Activated naive CD8-positive, alpha-beta T cell treated with anti-CD3 and anti-CD28 coated beads, Interleukin-2, amount 50 U/mL, for 24 hours (primary cell): ENCODE results near the gene NF1.
A peak's percentile ranks its signal among the peaks of the same experiment; 100 is the strongest.

Experiments used
- ATAC-seq: fragments of 150-1000 bp; cut with Tn5 transposase; one replicate; pipeline ENCODE4 v1.10.0; 2021
- DNase-seq: peaks from one replicate; pipeline ENCODE4 v3.0.0; 2021
- H3K27ac Mint-ChIP-seq: one replicate; pipeline ENCODE4 v1.8.0; 2021; ENCODE audit warnings: mild to moderate bottlenecking, mixed read lengths
- H3K27me3 Mint-ChIP-seq: one replicate; pipeline ENCODE4 v1.8.0; 2021; ENCODE audit warnings: mixed read lengths
- H3K36me3 Mint-ChIP-seq: one replicate; pipeline ENCODE4 v1.8.0; 2021; ENCODE audit warnings: low read depth, mixed read lengths
- H3K4me1 Mint-ChIP-seq: one replicate; pipeline ENCODE4 v1.8.0; 2021; ENCODE audit warnings: mixed read lengths
- H3K4me3 Mint-ChIP-seq: one replicate; pipeline ENCODE4 v1.8.0; 2021; ENCODE audit warnings: mild to moderate bottlenecking, moderate library complexity, mixed read lengths
- H3K9me3 Mint-ChIP-seq: one replicate; pipeline ENCODE4 v1.8.0; 2021; ENCODE audit warnings: mixed read lengths

NF1 gene

DNA sequence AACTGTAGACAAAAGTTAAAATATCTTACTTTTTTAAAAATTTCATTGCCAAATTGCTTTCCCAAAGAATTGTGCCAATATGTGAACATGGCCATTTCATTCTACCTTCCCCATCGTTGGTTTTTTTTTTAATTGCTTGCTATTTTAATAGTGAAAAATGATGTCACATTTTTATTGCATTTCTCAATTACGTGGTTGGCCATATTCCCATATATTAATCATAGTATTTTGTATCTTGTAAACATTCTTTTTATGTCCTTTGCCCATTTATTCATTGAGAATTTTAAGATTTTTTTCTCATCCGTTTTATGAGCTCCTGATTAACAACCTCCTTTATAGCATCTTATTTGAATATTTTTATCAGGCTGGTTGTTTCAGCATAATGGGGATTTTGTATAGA is 195.0 kb downstream of the NF1 start:
- H3K27ac Mint-ChIP-seq = no peak overlapping the region
- peaks cover 9% of the 10 kb centered on the region for H3K36me3 Mint-ChIP-seq
- H3K27me3 Mint-ChIP-seq = no peaks in the 10 kb centered on the region
- peaks cover 21% of the 10 kb centered on the region for H3K4me1 Mint-ChIP-seq
- no peak overlapping the region for H3K4me3 Mint-ChIP-seq
- DNase-seq (no peak), ATAC-seq (no peak)
- H3K9me3 Mint-ChIP-seq = no peaks in the 10 kb centered on the region

DNA sequence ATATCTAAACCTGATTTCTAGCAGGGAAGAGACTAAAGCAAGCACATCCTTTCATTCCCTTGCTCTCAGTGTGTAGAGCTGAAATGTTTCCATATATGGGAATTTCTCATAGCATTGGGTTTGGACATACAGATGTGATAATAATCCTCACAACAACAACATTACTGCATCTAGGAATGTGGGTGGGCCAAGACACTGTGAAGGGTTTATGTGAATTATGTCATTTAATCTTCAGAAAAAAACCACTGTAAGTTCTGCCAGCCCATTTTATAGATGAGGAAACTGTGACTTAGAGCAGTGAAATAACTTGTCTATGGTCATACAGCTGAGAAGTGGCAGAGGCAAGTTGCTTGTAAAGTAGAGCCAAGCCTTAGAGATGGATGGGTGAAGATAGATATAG is 197.0 kb downstream of the NF1 start:
- H3K4me3 Mint-ChIP-seq = no peak overlapping the region
- peaks cover 8% of the 10 kb centered on the region for H3K36me3 Mint-ChIP-seq
- no peaks in the 10 kb centered on the region for H3K27me3 Mint-ChIP-seq
- ATAC-seq (no peak), DNase-seq (no peak)
- peaks cover 19% of the 10 kb centered on the region for H3K4me1 Mint-ChIP-seq
- no peaks in the 10 kb centered on the region for H3K9me3 Mint-ChIP-seq
- no peak overlapping the region for H3K27ac Mint-ChIP-seq

DNA sequence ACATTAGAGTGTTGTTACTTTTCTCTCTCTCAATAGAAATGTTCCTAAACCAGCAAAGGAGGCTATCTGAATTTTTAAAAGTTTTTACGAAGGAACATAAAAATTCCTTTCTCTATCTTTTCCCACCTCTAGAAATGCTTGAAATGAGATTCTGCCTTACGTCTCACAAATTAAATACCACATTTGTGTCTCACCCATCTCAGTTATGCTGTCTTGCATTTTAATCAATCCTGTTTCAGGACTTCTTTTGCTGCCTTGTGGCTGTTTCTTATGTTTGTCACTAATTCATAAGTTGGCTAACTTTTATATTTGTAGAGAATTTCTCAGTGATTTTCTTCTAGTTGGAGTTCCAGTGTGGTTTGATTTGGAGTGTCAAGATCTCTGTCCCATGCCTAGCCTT is 198.8 kb downstream of the NF1 start:
- H3K4me1 Mint-ChIP-seq = peaks cover 10% of the 10 kb centered on the region
- no peak overlapping the region for H3K27ac Mint-ChIP-seq
- no peak for DNase-seq
- H3K9me3 Mint-ChIP-seq = no peaks in the 10 kb centered on the region
- H3K27me3 Mint-ChIP-seq = no peaks in the 10 kb centered on the region
- H3K36me3 Mint-ChIP-seq = peaks cover 2% of the 10 kb centered on the region
- no peak overlapping the region for H3K4me3 Mint-ChIP-seq
- no peak for ATAC-seq

DNA sequence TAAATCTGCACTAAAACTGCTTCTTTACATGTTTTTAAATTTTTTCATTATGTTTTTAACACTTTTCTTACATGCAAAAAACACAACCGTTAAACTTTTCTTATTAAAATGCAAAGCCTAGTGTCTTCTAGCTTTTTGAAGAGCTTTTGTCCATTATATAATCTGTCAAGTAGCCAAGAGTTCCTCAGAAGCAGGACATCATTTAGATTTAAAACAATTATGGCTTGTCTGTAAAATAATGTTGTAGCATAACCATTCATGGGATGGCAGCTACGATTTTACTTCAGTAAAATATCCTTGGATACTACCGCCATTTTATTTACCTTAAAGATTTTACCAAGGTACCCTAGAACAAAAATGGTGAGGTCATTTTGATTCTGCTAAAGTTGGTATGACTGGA is 199.5 kb downstream of the NF1 start:
- DNase-seq = no peak
- Mint-ChIP-seq H3K9me3 (no peaks in the 10 kb centered on the region), H3K36me3 (peaks cover 2% of the 10 kb centered on the region), H3K4me3 (no peak overlapping the region), H3K27me3 (no peaks in the 10 kb centered on the region), H3K4me1 (peaks cover 6% of the 10 kb centered on the region), H3K27ac (no peak overlapping the region)
- no peak for ATAC-seq

DNA sequence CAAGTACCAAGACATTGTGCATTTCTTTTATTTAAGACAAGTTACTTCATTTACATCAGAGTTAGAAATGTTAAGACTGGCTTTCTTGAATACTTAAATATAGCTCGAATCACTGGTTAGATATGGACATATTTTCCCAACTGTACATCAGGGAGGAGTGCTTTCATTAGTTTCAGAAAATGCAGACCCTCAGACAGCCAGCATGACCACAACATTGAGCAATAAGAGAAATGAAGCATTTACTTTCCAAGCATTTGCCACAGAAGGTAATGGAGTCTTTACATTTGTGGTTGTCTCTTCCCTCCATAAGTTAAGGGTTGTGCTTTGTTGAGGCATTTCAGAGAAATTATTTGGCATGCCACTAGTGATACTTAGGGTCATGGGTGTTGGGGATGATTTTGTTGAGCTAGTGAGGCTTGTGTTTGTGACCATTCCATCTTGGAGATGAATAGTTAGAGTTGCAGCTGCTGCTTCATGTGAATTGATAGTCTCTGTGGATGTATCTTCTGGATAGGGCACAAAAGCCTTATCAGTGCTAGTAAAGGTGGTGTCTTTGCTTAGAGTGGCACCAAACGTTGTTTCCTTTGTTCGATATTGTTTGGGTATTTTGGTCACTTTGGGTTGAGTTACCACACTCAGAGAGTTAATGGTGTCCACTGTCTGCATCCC is 200.2 kb downstream of the NF1 start:
- Mint-ChIP-seq H3K27me3 (no peaks in the 10 kb centered on the region), H3K4me3 (no peak overlapping the region), H3K9me3 (no peaks in the 10 kb centered on the region), H3K27ac (no peak overlapping the region), H3K4me1 (peaks cover 4% of the 10 kb centered on the region), H3K36me3 (peaks cover 2% of the 10 kb centered on the region)
- ATAC-seq = no peak
- no peak for DNase-seq

DNA sequence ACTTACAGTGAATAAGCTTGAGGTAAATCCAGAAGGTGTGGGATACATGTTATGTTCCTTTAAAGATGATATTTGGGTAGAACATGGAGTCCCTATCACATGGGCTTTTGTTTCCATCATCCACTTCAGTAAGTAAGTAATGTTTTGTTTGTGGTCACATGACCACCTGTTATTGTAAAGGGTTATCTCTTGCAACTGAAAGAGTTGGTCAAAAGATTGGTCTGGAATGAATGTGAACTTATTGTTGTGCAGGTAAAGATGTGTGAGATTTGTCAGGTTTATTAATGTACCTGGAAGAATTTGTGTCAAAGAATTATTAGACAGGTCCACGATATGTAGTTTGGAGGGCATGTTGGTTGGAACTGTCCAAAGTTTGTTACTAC is 200.7 kb downstream of the NF1 start:
- Mint-ChIP-seq H3K27me3 (no peaks in the 10 kb centered on the region), H3K27ac (no peak overlapping the region), H3K4me3 (no peak overlapping the region), H3K36me3 (no peaks in the 10 kb centered on the region), H3K4me1 (peaks cover 2% of the 10 kb centered on the region), H3K9me3 (no peaks in the 10 kb centered on the region)
- DNase-seq = no peak
- ATAC-seq = no peak

DNA sequence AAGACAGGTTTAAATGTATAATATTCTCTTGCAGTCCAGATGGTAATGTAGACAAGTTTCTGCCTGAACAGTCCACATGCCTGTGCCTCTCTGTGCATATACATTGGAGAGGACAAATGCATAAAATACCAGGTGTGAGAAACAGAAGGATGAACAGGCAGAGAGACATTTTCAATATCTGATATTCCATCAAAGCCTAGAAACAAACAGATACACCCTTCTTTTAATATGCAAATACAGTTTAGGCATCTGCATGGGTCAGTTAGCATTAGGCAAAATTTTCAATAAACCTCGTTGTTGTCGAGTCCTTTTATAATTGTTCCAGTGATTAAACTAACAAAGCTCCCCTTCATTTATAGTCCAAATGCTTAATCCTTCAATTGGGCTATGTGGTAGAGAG is 201.4 kb downstream of the NF1 start:
- Mint-ChIP-seq H3K4me3 (no peak overlapping the region), H3K27me3 (no peaks in the 10 kb centered on the region), H3K36me3 (no peaks in the 10 kb centered on the region), H3K27ac (no peak overlapping the region), H3K9me3 (no peaks in the 10 kb centered on the region), H3K4me1 (peaks cover 8% of the 10 kb centered on the region)
- no peak for DNase-seq
- no peak for ATAC-seq

DNA sequence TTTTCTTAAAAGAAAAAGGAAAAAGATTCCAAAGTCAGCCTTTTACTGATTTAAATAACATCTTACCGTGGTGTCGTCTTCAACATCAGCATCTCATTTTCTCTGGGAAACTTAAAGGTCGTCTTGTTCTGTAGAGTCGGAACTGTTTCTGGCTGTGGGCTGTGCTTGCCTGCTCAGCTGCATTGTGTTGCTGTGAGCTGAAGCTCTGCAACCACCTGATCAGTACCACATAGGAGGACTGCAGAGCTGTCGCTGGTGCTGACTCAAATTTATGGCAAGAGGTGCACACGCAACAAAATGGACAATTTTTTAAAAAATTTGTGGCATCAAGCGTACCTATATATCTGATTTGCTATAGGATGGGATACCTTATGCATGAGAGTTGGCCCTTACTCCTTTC is 202.3 kb downstream of the NF1 start, which contains the start of gene OMG:
Gene OMG, minus strand, starts transcription at position 150 of the 400 bp plus-strand sequence. CDS start 908 bp downstream, outside the sequence.
- Mint-ChIP-seq H3K27me3 (no peaks in the 10 kb centered on the region), H3K4me1 (peaks cover 16% of the 10 kb centered on the region), H3K4me3 (no peak within 1 kb of the TSS), H3K27ac (no peak within 1 kb of the TSS), H3K9me3 (no peaks in the 10 kb centered on the region), H3K36me3 (no peaks in the 10 kb centered on the region)
- ATAC-seq = no peak
- DNase-seq = no peak

DNA sequence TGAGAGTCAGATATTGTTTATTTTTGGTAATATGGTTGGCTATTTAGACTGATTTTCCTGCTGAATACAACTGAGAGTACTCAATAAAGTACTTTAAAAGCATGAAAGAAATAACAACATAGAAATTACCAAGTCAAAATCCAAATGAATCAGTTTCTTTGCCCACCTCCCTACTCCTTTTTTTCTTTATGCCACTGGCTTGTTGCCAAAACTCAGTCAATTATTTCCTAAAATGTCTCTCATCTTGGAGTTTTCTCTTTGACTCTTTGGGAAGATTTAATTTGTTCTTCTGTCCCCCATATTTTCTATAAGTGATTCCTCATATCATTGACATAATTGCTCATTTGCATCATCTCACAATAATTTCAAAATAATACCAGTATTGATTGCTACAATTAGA is 204.8 kb downstream of the NF1 start:
- no peak for ATAC-seq
- Mint-ChIP-seq H3K4me1 (peaks cover 28% of the 10 kb centered on the region), H3K27me3 (no peaks in the 10 kb centered on the region), H3K27ac (no peak overlapping the region), H3K36me3 (peaks cover 20% of the 10 kb centered on the region), H3K9me3 (peaks cover 3% of the 10 kb centered on the region), H3K4me3 (no peak overlapping the region)
- no peak for DNase-seq

DNA sequence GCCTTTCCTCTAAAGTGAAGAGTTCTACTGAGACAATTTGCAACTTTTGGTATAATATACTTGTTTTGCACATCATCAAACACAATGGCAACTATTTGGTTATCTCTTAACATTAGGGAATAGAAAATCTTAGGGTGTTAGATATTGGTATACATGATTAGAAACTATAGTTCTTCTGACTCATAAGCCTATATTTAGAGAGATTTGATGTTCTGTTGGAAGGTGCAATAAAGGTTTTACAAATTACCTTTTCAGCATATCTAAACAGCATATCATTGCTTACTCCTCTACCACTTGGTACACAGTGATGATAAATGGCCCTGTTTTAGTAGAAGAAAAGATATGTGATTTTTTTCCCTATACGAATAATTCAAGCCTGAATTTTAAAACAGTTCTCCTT is 212.9 kb downstream of the NF1 start:
- H3K27ac Mint-ChIP-seq = peak overlapping the region; percentile 91
- H3K36me3 Mint-ChIP-seq = peaks cover 44% of the 10 kb centered on the region
- ATAC-seq = no peak
- no peaks in the 10 kb centered on the region for H3K27me3 Mint-ChIP-seq
- peak overlapping the region; percentile 84 for H3K4me3 Mint-ChIP-seq
- DNase-seq = no peak
- H3K4me1 Mint-ChIP-seq = peaks cover 73% of the 10 kb centered on the region
- H3K9me3 Mint-ChIP-seq = peaks cover 7% of the 10 kb centered on the region

DNA sequence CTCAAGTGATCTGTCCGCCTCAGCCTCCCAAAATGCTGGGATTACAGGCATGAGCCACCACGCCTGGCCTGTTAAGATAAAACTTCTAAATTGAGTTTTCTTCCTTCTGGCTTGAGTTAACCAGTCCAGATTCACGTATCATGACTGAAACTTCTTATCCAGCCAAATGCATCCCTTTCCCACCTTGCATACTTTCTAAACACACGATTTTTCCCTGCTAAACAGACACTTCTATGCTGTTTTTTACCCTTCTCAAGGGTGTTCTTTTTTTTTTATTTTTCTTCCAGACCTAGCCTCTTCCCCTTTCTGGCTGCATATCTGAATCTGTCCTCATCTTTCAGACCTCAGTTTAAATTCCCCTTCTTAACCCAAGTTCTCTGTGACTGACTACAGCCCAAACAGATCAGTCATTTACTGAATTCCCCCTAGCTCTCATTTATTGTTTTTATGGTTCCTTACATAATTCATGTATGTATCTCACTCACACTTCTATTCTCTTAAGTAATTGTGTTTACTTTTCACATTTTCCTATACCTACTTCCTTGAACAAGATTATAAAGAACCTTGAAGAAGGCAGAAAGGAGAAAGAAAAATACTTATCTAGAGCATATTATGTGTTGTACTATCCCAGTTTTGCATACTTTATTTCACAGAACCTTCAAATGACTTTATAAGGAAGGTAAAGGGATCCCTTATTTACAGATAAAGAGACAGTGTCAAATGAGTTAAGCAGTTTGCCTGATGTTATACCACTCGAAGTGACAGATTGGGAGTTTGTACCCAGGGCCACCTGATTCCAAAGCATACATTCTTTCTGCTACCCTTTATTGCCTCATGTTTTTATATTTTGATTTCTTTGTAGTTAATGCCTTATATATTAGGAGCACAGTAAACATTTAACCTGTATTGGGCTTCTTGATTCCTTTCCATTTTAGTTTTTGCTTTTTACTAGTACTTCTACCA is 213.9 kb downstream of the NF1 start:
- DNase-seq = no peak
- H3K27me3 Mint-ChIP-seq = no peaks in the 10 kb centered on the region
- H3K36me3 Mint-ChIP-seq = peaks cover 34% of the 10 kb centered on the region
- peaks cover 68% of the 10 kb centered on the region for H3K4me1 Mint-ChIP-seq
- H3K27ac Mint-ChIP-seq = peak overlapping the region; percentile 91
- peak; percentile 53 for ATAC-seq
- H3K9me3 Mint-ChIP-seq = peaks cover 7% of the 10 kb centered on the region
- peak overlapping the region; percentile 84 for H3K4me3 Mint-ChIP-seq

DNA sequence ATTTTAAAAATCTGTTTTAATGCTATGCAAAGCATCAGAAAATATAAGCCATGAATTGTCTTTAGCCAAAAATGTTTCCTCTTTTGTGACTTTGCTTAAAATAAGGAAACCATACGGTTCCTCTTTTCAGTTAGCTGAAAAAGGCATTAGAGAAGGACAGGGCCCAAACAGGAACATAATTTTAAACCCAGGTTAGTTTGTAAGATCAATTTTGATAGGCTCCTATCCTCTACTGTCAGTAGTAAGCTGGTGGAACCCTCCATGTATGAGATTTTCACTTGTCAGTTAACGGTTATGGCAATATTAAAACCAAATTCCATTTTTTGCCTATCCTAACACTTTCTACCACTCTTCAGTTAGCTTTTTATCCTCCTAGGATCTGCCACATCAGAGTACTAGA is 214.8 kb downstream of the NF1 start:
- Mint-ChIP-seq H3K4me1 (peaks cover 67% of the 10 kb centered on the region), H3K9me3 (peaks cover 5% of the 10 kb centered on the region), H3K4me3 (peak overlapping the region; percentile 84), H3K27me3 (no peaks in the 10 kb centered on the region), H3K27ac (peak overlapping the region; percentile 91), H3K36me3 (peaks cover 26% of the 10 kb centered on the region)
- ATAC-seq (peak; percentile 35), DNase-seq (no peak)

DNA sequence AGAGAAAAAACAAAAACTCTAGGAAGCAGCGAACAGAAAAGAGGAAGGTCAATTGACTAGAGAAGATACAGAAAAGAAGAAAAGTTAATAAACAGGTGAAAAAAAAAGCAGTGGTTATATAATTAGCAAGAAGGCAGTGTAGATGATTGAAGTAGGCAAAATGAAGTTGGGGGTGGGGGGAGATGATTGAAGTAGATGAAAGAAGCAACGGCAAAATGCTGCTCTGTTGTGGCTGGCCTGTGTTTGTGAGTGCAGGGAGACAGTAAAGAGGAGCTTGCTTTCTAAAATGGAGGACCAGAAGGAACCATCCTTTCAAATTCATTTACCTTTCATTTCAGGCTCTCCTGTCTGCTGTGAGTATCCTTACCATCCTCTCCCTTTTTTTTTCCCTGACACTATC is 215.5 kb downstream of the NF1 start:
- Mint-ChIP-seq H3K27ac (peak overlapping the region; percentile 91), H3K9me3 (no peaks in the 10 kb centered on the region), H3K36me3 (peaks cover 19% of the 10 kb centered on the region), H3K4me3 (peak overlapping the region; percentile 84), H3K27me3 (no peaks in the 10 kb centered on the region), H3K4me1 (peaks cover 67% of the 10 kb centered on the region)
- ATAC-seq (no peak), DNase-seq (no peak)

DNA sequence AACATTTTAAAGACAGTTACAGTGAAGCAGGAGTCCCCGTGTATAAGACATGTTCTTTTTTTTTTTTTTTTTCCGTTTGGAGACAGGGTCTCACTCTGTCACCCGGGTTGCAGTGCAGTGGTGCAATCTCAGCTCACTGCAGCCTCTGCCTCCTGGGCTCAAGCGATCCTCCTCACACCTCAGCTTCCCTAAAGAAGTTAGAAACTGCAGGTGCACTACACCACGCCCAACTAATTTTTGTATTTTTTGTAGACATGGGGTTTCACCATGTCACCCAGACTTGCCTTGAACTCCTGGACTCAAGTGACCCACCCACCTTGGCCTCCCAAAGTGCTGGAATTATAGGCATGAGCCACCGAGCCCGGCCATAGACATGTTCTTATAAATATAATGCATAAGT is 216.1 kb downstream of the NF1 start:
- Mint-ChIP-seq H3K27me3 (no peaks in the 10 kb centered on the region), H3K4me1 (peaks cover 67% of the 10 kb centered on the region), H3K27ac (peak overlapping the region; percentile 91), H3K4me3 (peak overlapping the region; percentile 84), H3K36me3 (peaks cover 13% of the 10 kb centered on the region), H3K9me3 (no peaks in the 10 kb centered on the region)
- DNase-seq (peak; percentile 25), ATAC-seq (no peak)

DNA sequence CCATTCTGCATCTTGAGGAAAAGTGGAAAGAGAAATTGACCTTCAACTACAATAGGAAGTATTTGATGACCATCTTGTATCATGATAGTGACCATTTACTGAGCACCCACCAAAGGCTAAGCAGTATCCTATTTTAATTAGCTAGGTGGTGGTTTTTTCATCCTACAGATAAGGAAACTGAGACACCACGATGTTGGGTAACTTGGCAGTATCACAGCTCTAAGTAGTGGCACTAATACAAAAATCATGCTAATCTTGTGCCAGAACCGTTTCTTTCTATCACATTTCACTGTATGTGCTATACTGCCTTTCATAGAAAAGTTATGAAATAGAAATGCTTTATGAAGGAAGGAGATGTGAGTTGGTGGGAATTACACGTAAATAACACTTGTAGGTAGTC is 216.7 kb downstream of the NF1 start:
- ATAC-seq (no peak), DNase-seq (no peak)
- peak overlapping the region; percentile 91 for H3K27ac Mint-ChIP-seq
- H3K4me3 Mint-ChIP-seq = peak overlapping the region; percentile 84
- peaks cover 67% of the 10 kb centered on the region for H3K4me1 Mint-ChIP-seq
- H3K9me3 Mint-ChIP-seq = no peaks in the 10 kb centered on the region
- peaks cover 7% of the 10 kb centered on the region for H3K36me3 Mint-ChIP-seq
- no peaks in the 10 kb centered on the region for H3K27me3 Mint-ChIP-seq
